Astrocyte (in vitro differentiated cells and primary cell): ENCODE data around the gene OTOF. TPM values are rescaled to one million over a fixed set of nuclear protein-coding genes. Genes with fewer than 3 reads are reported as not detected.

Experiments used
- DNase-seq: peaks from one replicate; pipeline ENCODE4 v3.0.0-alpha.2; 2010; ENCODE audit warnings: low read depth
- FAIRE-seq: peaks from 2 replicates; lab custom pipeline; 2011; peaks lifted over from hg19 to GRCh38; lab: Jason Lieb, UNC
- H2AFZ ChIP-seq: 2 replicates; pipeline ENCODE4 v1.6.0; 2012; ENCODE audit warnings: low read depth, low read length, inconsistent platforms
- H3K27ac ChIP-seq: 2 replicates; pipeline ENCODE4 v1.5.1; 2011; ENCODE audit warnings: low read depth, low read length, inconsistent platforms
- H3K27me3 ChIP-seq: 2 replicates; pipeline ENCODE4 v1.6.0; 2011; ENCODE audit warnings: low read length, inconsistent platforms; ENCODE audit not compliant: insufficient read depth
- H3K36me3 ChIP-seq: 2 replicates; pipeline ENCODE4 v1.5.1; 2011; ENCODE audit warnings: low read length, inconsistent platforms; ENCODE audit not compliant: insufficient read depth
- H3K4me1 ChIP-seq: 2 replicates; pipeline ENCODE4 v1.5.1; 2011; ENCODE audit warnings: low read length, inconsistent platforms; ENCODE audit not compliant: insufficient read depth
- H3K4me2 ChIP-seq: 2 replicates; pipeline ENCODE4 v1.6.0; 2012; ENCODE audit warnings: low read length, inconsistent platforms
- H3K4me3 ChIP-seq: 2 replicates; pipeline ENCODE4 v1.5.1; 2011; ENCODE audit warnings: low read depth, mild to moderate bottlenecking, low read length, inconsistent platforms; ENCODE audit not compliant: insufficient read depth
- H3K79me2 ChIP-seq: 2 replicates; pipeline ENCODE4 v1.6.0; 2012; ENCODE audit warnings: mild to moderate bottlenecking, low read length, inconsistent platforms; ENCODE audit not compliant: insufficient read depth
- H3K9ac ChIP-seq: 2 replicates; pipeline ENCODE4 v1.6.0; 2012; ENCODE audit warnings: mild to moderate bottlenecking, low read length, inconsistent platforms
- H3K9me3 ChIP-seq: 2 replicates; pipeline ENCODE4 v1.5.1; 2012; ENCODE audit warnings: low read depth, mild to moderate bottlenecking, low read length, inconsistent platforms; ENCODE audit not compliant: insufficient read depth
- H4K20me1 ChIP-seq: 2 replicates; pipeline ENCODE4 v1.6.0; 2012; ENCODE audit warnings: low read length, inconsistent platforms; ENCODE audit not compliant: insufficient read depth
- H3K27ac Mint-ChIP-seq: one replicate; pipeline ENCODE4 v1.8.0; 2021; ENCODE audit warnings: mild to moderate bottlenecking, mixed read lengths; ENCODE audit not compliant: unreplicated experiment
- H3K27me3 Mint-ChIP-seq: one replicate; pipeline ENCODE4 v1.8.0; 2021; ENCODE audit warnings: low read depth, mixed read lengths; ENCODE audit not compliant: unreplicated experiment
- H3K36me3 Mint-ChIP-seq: one replicate; pipeline ENCODE4 v1.8.0; 2021; ENCODE audit warnings: low read depth, mixed read lengths; ENCODE audit not compliant: unreplicated experiment
- H3K4me1 Mint-ChIP-seq: one replicate; pipeline ENCODE4 v1.8.0; 2021; ENCODE audit warnings: low read depth, mixed read lengths; ENCODE audit not compliant: unreplicated experiment
- H3K4me3 Mint-ChIP-seq: one replicate; pipeline ENCODE4 v1.8.0; 2021; ENCODE audit warnings: mild to moderate bottlenecking, moderate library complexity, mixed read lengths; ENCODE audit not compliant: unreplicated experiment
- H3K9me3 Mint-ChIP-seq: one replicate; pipeline ENCODE4 v1.8.0; 2021; ENCODE audit warnings: mild to moderate bottlenecking, mixed read lengths; ENCODE audit not compliant: unreplicated experiment
- EZH2 ChIP-seq: IDR thresholded peaks from 2 replicates; pipeline ENCODE4 v1.6.1; 2012; ENCODE audit warnings: mild to moderate bottlenecking, low read length, inconsistent platforms; ENCODE audit not compliant: insufficient read depth
- total RNA-seq: library from RNA; stranded (reverse); gene quantifications from 2 replicates; pipeline ENCODE4 v1.2.1, GENCODE V29; 2021
- TF ChIP-seq, protein P1 (sequence below): IDR thresholded peaks from 2 replicates; pipeline ENCODE4 v1.5.1; 2011; ENCODE audit warnings: low read depth, mild to moderate bottlenecking, inconsistent platforms, low read length, moderate library complexity; ENCODE audit not compliant: insufficient read depth

The OTOF gene
- total RNA-seq, 1 donor from 2014 or later: not detected

DNA sequence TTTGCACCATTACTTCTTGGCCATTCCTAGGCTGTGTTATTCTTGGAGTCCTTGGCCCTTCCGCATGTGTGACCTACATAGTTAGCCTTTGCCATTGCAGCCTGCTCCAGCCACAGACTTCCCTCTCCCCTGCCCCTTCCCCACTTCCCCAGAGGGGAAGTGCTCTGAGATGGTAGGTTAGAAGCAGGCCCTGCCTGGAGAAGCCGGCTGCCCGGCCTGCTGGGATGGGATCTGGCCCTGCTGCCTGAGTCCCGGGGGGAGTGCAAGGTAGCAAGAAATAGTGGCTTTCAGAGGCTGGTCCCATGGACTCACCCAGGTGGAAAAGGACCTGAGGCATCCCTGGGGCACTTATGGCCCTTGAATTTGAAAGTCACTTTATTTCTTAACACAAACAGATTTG, 28.4 kb upstream of the OTOF start:
- no peaks in the 10 kb centered on the region for H3K79me2 ChIP-seq
- no peaks in the 10 kb centered on the region for H3K4me1 Mint-ChIP-seq
- TF ChIP-seq, protein P1, sequence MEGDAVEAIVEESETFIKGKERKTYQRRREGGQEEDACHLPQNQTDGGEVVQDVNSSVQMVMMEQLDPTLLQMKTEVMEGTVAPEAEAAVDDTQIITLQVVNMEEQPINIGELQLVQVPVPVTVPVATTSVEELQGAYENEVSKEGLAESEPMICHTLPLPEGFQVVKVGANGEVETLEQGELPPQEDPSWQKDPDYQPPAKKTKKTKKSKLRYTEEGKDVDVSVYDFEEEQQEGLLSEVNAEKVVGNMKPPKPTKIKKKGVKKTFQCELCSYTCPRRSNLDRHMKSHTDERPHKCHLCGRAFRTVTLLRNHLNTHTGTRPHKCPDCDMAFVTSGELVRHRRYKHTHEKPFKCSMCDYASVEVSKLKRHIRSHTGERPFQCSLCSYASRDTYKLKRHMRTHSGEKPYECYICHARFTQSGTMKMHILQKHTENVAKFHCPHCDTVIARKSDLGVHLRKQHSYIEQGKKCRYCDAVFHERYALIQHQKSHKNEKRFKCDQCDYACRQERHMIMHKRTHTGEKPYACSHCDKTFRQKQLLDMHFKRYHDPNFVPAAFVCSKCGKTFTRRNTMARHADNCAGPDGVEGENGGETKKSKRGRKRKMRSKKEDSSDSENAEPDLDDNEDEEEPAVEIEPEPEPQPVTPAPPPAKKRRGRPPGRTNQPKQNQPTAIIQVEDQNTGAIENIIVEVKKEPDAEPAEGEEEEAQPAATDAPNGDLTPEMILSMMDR: no peak
- no peak for TF ChIP-seq EZH2
- no peaks in the 10 kb centered on the region for H4K20me1 ChIP-seq
- no peak overlapping the region for H3K27ac Mint-ChIP-seq
- H3K4me3 Mint-ChIP-seq: no peak overlapping the region
- no peaks in the 10 kb centered on the region for H3K36me3 ChIP-seq
- no peak overlapping the region for H2AFZ ChIP-seq
- no peak overlapping the region for H3K4me2 ChIP-seq
- no peaks in the 10 kb centered on the region for H3K9me3 ChIP-seq
- peaks cover 43% of the 10 kb centered on the region for H3K27me3 Mint-ChIP-seq
- H3K36me3 Mint-ChIP-seq: no peaks in the 10 kb centered on the region
- peaks cover 2% of the 10 kb centered on the region for H3K9me3 Mint-ChIP-seq
- no peak overlapping the region for H3K9ac ChIP-seq
- FAIRE-seq (no peak), DNase-seq (no peak)
- no peak overlapping the region for H3K4me3 ChIP-seq
- H3K4me1 ChIP-seq: peaks cover 7% of the 10 kb centered on the region
- H3K27me3 ChIP-seq: peaks cover 34% of the 10 kb centered on the region
- no peak overlapping the region for H3K27ac ChIP-seq

DNA sequence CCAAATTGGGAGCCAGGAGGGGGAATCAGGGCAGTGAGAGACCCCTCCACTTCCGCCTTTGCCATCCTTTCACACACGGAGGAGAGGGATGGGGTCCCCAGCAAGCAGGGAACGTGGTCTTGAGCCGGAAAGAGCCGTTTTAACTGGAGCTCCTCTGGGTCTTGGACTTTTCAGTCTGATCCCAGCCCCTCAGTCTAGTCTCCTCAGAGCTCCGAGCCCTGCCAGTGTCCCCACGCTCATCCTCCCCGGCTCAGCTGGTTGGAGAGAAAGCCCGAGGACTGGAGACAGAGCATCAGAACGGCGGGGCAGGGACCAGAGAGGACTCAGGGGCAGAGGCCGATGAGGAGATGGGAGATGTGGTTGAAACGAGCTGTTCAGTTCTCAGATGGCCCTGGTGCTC, 26.1 kb upstream of the OTOF start:
- H4K20me1 ChIP-seq: no peaks in the 10 kb centered on the region
- TF ChIP-seq EZH2: no peak
- TF ChIP-seq, protein P1: no peak
- H2AFZ ChIP-seq: peak overlapping the region; percentile 86
- H3K9me3 Mint-ChIP-seq: peaks cover 2% of the 10 kb centered on the region
- H3K27ac ChIP-seq: no peak overlapping the region
- H3K36me3 ChIP-seq: no peaks in the 10 kb centered on the region
- peaks cover 7% of the 10 kb centered on the region for H3K4me1 ChIP-seq
- peaks cover 2% of the 10 kb centered on the region for H3K36me3 Mint-ChIP-seq
- H3K27me3 Mint-ChIP-seq: peaks cover 46% of the 10 kb centered on the region
- H3K4me3 Mint-ChIP-seq: no peak overlapping the region
- H3K79me2 ChIP-seq: no peaks in the 10 kb centered on the region
- no peak overlapping the region for H3K27ac Mint-ChIP-seq
- H3K27me3 ChIP-seq: peaks cover 34% of the 10 kb centered on the region
- H3K9me3 ChIP-seq: no peaks in the 10 kb centered on the region
- peak overlapping the region; percentile 45 for H3K9ac ChIP-seq
- peak overlapping the region; percentile 82 for H3K4me2 ChIP-seq
- FAIRE-seq (no peak), DNase-seq (no peak)
- peak overlapping the region; percentile 51 for H3K4me3 ChIP-seq
- H3K4me1 Mint-ChIP-seq: no peaks in the 10 kb centered on the region

DNA sequence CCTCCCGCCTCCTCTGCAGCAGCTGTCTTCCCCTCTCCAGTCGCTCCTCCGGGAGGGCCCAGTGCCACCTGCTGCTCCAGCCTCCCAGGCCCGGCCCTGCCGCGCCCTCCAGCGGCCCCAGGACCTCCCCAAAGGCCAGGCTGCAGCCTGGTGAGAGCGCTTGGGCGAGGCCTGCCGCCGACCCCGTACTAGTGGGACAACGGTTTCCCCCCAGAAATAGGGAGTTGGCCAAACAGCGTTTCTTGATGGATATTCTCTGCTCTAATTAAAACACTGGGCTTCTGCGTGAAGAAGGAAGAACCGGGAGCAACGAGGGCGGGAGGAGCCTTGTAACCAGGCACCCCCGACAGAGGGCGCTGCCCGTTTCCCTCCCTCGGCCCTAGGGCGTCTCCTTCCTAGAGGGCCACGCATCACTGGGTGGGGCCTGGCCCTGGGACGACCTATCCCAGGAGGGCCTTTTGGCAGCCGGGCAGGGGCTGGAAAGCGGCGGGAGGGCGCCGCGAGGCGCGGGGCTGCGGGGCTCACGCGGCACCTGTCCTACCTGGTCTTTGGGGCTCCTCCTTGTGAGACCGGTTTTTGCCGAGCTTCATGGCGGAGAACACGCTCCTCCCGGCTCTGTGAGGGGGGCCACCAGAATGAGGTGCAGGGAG, 25.4 kb upstream of the OTOF start:
- Histone ChIP-seq H3K9ac (peak overlapping the region; percentile 45), H3K4me3 (peak overlapping the region; percentile 51)
- no peak for FAIRE-seq

More for the DNA sequence above, 25.4 kb upstream of the OTOF start:
- peak; percentile 32 for DNase-seq
- Histone ChIP-seq H3K27ac (no peak overlapping the region), H2AFZ (peak overlapping the region; percentile 86), H3K79me2 (no peaks in the 10 kb centered on the region), H4K20me1 (no peaks in the 10 kb centered on the region), H3K36me3 (no peaks in the 10 kb centered on the region), H3K27me3 (peaks cover 38% of the 10 kb centered on the region), H3K4me1 (peaks cover 7% of the 10 kb centered on the region), H3K4me2 (peak overlapping the region; percentile 82), H3K9me3 (no peaks in the 10 kb centered on the region)
- Mint-ChIP-seq H3K9me3 (peaks cover 2% of the 10 kb centered on the region), H3K36me3 (peaks cover 2% of the 10 kb centered on the region), H3K27me3 (peaks cover 46% of the 10 kb centered on the region), H3K4me3 (peak overlapping the region; percentile 40), H3K4me1 (no peaks in the 10 kb centered on the region), H3K27ac (no peak overlapping the region)
- peak; percentile 61 for TF ChIP-seq EZH2
- TF ChIP-seq, protein P1: peak; percentile 71
